Astrocyte of the spinal cord (primary cell): ENCODE results near the gene MAPRE3.

Source experiments
- DNase-seq: peaks from one replicate; pipeline ENCODE4 v3.0.0; 2011; ENCODE audit warnings: low read depth, low spot score
- H3K4me3 ChIP-seq: 2 replicates; pipeline ENCODE4 v1.5.1; 2011; ENCODE audit warnings: low read depth, mild to moderate bottlenecking, low read length, moderate library complexity
- in situ Hi-C: cut with HindIII; loops from 2 replicates; pipeline ENCODE4 v1.10.0; 2017; ENCODE audit warnings: low sequenced_read_pairs
- TF ChIP-seq, protein P1 (sequence below): IDR thresholded peaks from 2 replicates; pipeline ENCODE4 v1.5.1; 2012; ENCODE audit warnings: low read depth, mild to moderate bottlenecking, low read length, inconsistent platforms

The MAPRE3 gene

DNA sequence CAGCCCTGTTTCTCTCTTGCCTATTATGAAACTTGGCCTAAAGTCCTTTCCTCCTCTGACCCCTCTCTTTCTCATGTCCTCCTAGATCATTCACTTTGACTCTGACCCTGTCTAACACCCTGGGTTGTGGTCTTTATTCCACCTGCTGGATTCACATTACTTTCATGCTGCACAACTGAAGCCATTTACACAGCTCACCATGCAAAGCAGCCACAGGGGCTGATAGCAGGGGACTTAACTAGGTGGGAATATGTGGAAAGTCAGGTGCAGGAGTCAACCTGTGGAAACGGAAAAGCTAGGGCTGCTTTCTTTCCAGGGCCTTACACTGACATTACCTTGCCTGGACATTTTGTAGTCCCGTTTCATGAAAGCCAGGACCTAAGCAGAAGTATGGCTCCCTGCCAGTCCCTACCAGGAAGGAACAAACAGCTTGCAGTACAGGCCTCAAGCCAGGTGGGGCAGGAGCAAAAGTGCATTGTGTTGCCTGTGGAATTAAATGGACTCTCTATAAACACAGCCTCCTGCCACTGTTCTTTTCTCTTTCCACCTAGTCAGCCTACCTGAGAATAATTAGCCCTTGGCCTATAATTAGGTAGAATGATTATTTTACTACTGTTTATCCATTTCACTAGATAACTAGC, 11.8 kb downstream of the MAPRE3 start:
- TF ChIP-seq, protein P1, sequence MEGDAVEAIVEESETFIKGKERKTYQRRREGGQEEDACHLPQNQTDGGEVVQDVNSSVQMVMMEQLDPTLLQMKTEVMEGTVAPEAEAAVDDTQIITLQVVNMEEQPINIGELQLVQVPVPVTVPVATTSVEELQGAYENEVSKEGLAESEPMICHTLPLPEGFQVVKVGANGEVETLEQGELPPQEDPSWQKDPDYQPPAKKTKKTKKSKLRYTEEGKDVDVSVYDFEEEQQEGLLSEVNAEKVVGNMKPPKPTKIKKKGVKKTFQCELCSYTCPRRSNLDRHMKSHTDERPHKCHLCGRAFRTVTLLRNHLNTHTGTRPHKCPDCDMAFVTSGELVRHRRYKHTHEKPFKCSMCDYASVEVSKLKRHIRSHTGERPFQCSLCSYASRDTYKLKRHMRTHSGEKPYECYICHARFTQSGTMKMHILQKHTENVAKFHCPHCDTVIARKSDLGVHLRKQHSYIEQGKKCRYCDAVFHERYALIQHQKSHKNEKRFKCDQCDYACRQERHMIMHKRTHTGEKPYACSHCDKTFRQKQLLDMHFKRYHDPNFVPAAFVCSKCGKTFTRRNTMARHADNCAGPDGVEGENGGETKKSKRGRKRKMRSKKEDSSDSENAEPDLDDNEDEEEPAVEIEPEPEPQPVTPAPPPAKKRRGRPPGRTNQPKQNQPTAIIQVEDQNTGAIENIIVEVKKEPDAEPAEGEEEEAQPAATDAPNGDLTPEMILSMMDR = peak; percentile 16
- peak; percentile 36 for DNase-seq
- in situ Hi-C loops = no loop called here
- H3K4me3 ChIP-seq = no peak overlapping the region

DNA sequence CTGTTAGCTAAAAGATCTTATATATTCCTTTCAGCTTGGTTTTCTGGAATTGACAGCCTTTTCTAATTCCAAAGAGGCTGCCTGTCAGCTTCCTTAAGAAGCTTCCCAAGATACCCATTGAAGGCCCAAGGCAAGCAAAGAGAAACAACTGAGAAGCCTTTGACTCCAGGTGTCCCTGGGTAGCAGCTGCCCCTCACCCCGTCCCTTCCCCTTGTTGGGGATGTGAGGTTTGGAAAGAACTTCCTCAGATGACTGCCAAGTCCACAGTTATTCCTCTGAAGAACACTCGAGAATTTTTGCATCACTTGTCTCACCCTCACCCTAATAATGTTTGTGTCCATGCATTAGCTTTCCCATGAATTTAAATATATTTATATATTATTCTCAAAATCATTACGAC, 13.3 kb downstream of the MAPRE3 start:
- in situ Hi-C loops = no loop called here
- TF ChIP-seq, protein P1 = no peak

GRCh38 chr2:26985807-26986206, 15.4 kb downstream of the MAPRE3 start:
- no peak for DNase-seq
- no peak overlapping the region for H3K4me3 ChIP-seq
- in situ Hi-C loops = no loop called here
- TF ChIP-seq, protein P1 = no peak

More for the DNA sequence above, 13.3 kb downstream of the MAPRE3 start:
- H3K4me3 ChIP-seq = no peak overlapping the region
- DNase-seq = no peak

GRCh38 chr2:26986576-26986975, 16.1 kb downstream of the MAPRE3 start:
- DNase-seq = no peak
- TF ChIP-seq, protein P1 = no peak
- in situ Hi-C loops = no loop called here
- no peak overlapping the region for H3K4me3 ChIP-seq

DNA sequence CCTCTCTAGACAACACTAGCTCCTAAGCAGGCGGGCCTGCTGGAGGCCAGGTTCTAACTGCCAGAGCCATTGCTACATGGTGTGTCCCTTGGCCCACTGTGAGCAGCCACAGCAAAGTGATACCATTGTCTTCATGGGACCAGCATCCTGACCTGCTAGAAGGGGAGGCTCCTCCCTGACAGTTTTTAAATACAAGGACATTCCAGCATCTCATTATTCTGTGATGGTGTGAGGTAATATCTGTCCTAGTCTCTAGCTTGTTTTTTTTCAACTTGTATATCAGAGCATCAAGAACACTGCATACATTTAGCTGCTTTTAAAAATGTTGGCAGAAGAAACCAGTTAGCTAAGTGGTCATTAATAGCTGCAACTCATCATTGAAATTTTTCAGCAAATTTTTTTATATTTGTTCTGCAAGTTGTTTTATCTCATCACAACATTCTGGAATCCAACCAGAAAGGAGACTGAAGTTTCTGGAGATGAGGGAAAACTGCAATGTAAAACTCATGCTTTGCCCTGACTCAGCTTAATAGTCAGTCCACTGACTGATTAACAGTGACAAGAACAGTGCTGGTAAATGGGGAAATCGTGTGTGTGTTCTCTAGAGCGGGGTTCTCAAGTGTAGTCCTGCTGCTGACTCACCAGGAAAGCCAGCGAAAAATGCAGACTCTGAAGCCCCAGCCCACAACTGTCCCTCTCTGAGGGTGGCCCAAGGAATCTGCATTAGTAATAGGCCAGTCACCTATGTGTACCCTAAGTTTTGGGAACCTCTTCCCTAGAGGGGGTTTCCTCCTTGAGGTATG, 17.8 kb downstream of the MAPRE3 start:
- peak; percentile 59 for DNase-seq
- in situ Hi-C loops = no loop called here

GRCh38 chr2:26989156-26989555, 18.7 kb downstream of the MAPRE3 start:
- TF ChIP-seq, protein P1 = no peak
- in situ Hi-C loops = no loop called here
- DNase-seq = peak; percentile 28
- no peak overlapping the region for H3K4me3 ChIP-seq

More for the DNA sequence above, 17.8 kb downstream of the MAPRE3 start:
- TF ChIP-seq, protein P1 = no peak
- H3K4me3 ChIP-seq = no peak overlapping the region
